Adrenal gland (tissue), 12 donors: ENCODE data around the gene RNASEL. TPM values are rescaled to one million over a fixed set of nuclear protein-coding genes. Genes with fewer than 3 reads are reported as not detected.

Experiments
- DNase-seq, 7 donors: peaks; one replicate each; pipeline ENCODE4 v3.0.0-alpha.2; 2019 to 2020
- H3K27ac ChIP-seq, 5 donors: fragments of 200-600 bp; sonication (generic) in 4 of 5; 1 replicate in 3 of 5; 2 replicates in 2 of 5; pipeline versions ENCODE4 v1.5.1 to v1.8.0; 2016 to 2020; ENCODE audit warnings: mild to moderate bottlenecking in 1 of 5
- H3K27me3 ChIP-seq: fragments of 200-600 bp; 2 replicates; pipeline ENCODE4 v1.8.0; 2021
- H3K36me3 ChIP-seq, 2 donors: fragments of 200-600 bp; replicated peaks in 1 of 2; 1 replicate in 1 of 2; 2 replicates in 1 of 2; pipeline versions ENCODE4 v1.5.1 to v1.8.0; 2018 to 2022
- H3K4me1 ChIP-seq, 2 donors: fragments of 200-600 bp; replicated peaks in 1 of 2; 1 replicate in 1 of 2; 2 replicates in 1 of 2; pipeline versions ENCODE4 v1.5.1 to v1.8.0; 2018 to 2021
- H3K4me3 ChIP-seq, 4 donors: fragments of 200-600 bp; sonication (generic) in 3 of 4; one replicate each; pipeline ENCODE4 v1.5.1; 2016 to 2018
- H3K9me3 ChIP-seq, 3 donors: fragments of 200-600 bp; sonication (generic) in 1 of 3; replicated peaks in 1 of 3; 1 replicate in 2 of 3; 2 replicates in 1 of 3; pipeline versions ENCODE4 v1.5.1 to v1.8.0; 2016 to 2021
- CTCF ChIP-seq, 6 experiments: fragments of 450-650 bp in 4 of 6; fragments of 200-600 bp in 2 of 6; sonication (generic) in 1 of 6; IDR thresholded peaks; 1 replicate in 5 of 6; 2 replicates in 1 of 6; pipeline versions ENCODE4 v1.5.1 to v1.8.0; 2016 to 2021; ENCODE audit warnings: antibody characterized with exemption in 6 of 6, mild to moderate bottlenecking in 2 of 6, moderate library complexity in 1 of 6
- POLR2A ChIP-seq, 2 donors: fragments of 450-650 bp; IDR thresholded peaks; one replicate each; pipeline ENCODE4 v1.6.1; 2017; ENCODE audit warnings: antibody characterized with exemption in 2 of 2, mild to moderate bottlenecking in 2 of 2, moderate library complexity in 1 of 2
- WGBS, 4 donors: extraction: QIAGEN DNeasy Blood & Tissue Kit in 2 of 4; methylation state at CpG; one replicate each; pipeline versions ENCODE4 v1.1.5 to v1.1.7; 2013 to 2017; 5-methylcytosine and 5-hydroxymethylcytosine counted together
- intact Hi-C, 2 donors: fragments of 100-400 bp; cut with DNase I; formaldehyde crosslinking; loops; one replicate each; pipeline versions ENCODE4 v1.14.1 to v1.15.0; 2022 to 2023
- polyA plus RNA-seq, 3 donors: library from polyadenylated mRNA; stranded (reverse); fragments of 200-250 nt in 2 of 3; fragments of 350-450 nt in 1 of 3; fragmentation: Illumina TruSeq in 1 of 3; extraction: RNeasy Lipid Tissue Mini Kit (QIAGEN cat#74804) in 1 of 3; gene quantifications; one replicate each; pipeline ENCODE4 v1.2.3, GENCODE V29; 2013 to 2014
- total RNA-seq, 9 donors: library from RNA; depleted of rRNA in 4 of 9; stranded (reverse); fragments of >200 nt in 4 of 9; fragments of 120-200 nt in 1 of 9; fragmentation: NEBNext Ultra II Directional in 1 of 9; extraction: Animal tissue kit (Norgen Biotek cat#: 25700) in 1 of 9; gene quantifications; one replicate each; pipeline versions ENCODE4 v1.1.0 to v1.2.4, GENCODE V29; 2013 to 2023
- donor health status: healthy with polysubstance abuse.
- donor health status: Bipolar disorder and iron deficiency.
- donor health status: DM: yes; HTN: yes; CAD: no.
- donor health status: DM: no; HTN: no; CAD: no.
- donor health status: DM: no; HTN: no; CAD: no.
- donor health status: DM: yes; HTN: yes; CAD: no.

RNASEL gene
- total and polyA plus RNA-seq, 12 donors, result 3.5 to 24.3 (median 11.7) TPM

- H3K27me3 ChIP-seq, result no peaks in the 10 kb centered on the region
- peak in 1 of 7 donors; percentile 8 for DNase-seq
- TF ChIP-seq CTCF (IDR thresholded peaks at IDR 0.05) (no peak), POLR2A (IDR thresholded peaks at IDR 0.05) (no peak)
- H3K9me3 ChIP-seq, result no peaks in the 10 kb centered on the region
- H3K4me3 ChIP-seq, result no peak overlapping the region
- peak overlapping the region in 1 of 5 donors; percentile 51 for H3K27ac ChIP-seq
- H3K4me1 ChIP-seq, result peaks cover 0 to 30% of the 10 kb centered on the region in 2 donors
- intact Hi-C loops, result loop anchor here (2.0 to 5.0 kb wide), 3 partner anchors 155 to 183 kb away; no protein-coding TSS in a partner anchor
- H3K36me3 ChIP-seq, result no peaks in the 10 kb centered on the region
- 61 to 84% (median 67%) methylated on average over 4 of the region's 4 CpGs for WGBS, 4 donors
Observed at GRCh38 chr1:182601913-182602312, 12.9 kb upstream of the RNASEL start.

- no peak overlapping the region for H3K4me3 ChIP-seq
- no peaks in the 10 kb centered on the region for H3K27me3 ChIP-seq
- peak; percentile 73 to 88 (median 77) for DNase-seq
- intact Hi-C loops, result loop anchor here (2.0 to 5.0 kb wide), 3 partner anchors 154 to 183 kb away; no protein-coding TSS in a partner anchor
- peaks cover 0 to 30% of the 10 kb centered on the region in 2 donors for H3K4me1 ChIP-seq
- WGBS, 4 donors, result 15 to 21% (median 19%) methylated on average over 6 of the region's 6 CpGs
- peak overlapping the region in 1 of 5 donors; percentile 51 for H3K27ac ChIP-seq
- TF ChIP-seq POLR2A (IDR thresholded peaks at IDR 0.05) (no peak), CTCF (IDR thresholded peaks at IDR 0.05) (peak; percentile 91 to 98 (median 94))
- H3K9me3 ChIP-seq, result no peaks in the 10 kb centered on the region
- H3K36me3 ChIP-seq, result no peaks in the 10 kb centered on the region
Observed at GRCh38 chr1:182601416-182601786, 12.3 kb upstream of the RNASEL start.

GRCh38 chr1:182600745-182601415 lies 11.8 kb upstream of the RNASEL start:
- intact Hi-C loops, result loop anchor here (2.0 to 5.0 kb wide), 3 partner anchors 154 to 184 kb away; no protein-coding TSS in a partner anchor
- TF ChIP-seq CTCF (IDR thresholded peaks at IDR 0.05), result no peak
- TF ChIP-seq POLR2A (IDR thresholded peaks at IDR 0.05), result no peak
- peak in 1 of 7 donors; percentile 50 for DNase-seq
- 62 to 72% (median 68%) methylated on average over 5 of the region's 5 CpGs for WGBS, 4 donors
- peaks cover 0 to 30% of the 10 kb centered on the region in 2 donors for H3K4me1 ChIP-seq
- H3K4me3 ChIP-seq, result no peak overlapping the region
- H3K27me3 ChIP-seq, result no peaks in the 10 kb centered on the region
- no peaks in the 10 kb centered on the region for H3K9me3 ChIP-seq
- H3K36me3 ChIP-seq, result no peaks in the 10 kb centered on the region
- peak overlapping the region in 1 of 5 donors; percentile 51 for H3K27ac ChIP-seq

GRCh38 chr1:182600036-182600713 lies 11.1 kb upstream of the RNASEL start:
- intact Hi-C loops, result loop anchor here (2.0 to 5.0 kb wide), 3 partner anchors 153 to 185 kb away; no protein-coding TSS in a partner anchor
- Histone ChIP-seq H3K27me3 (no peaks in the 10 kb centered on the region), H3K4me3 (no peak overlapping the region), H3K4me1 (peaks cover 0 to 30% of the 10 kb centered on the region in 2 donors), H3K9me3 (no peaks in the 10 kb centered on the region), H3K27ac (no peak overlapping the region), H3K36me3 (no peaks in the 10 kb centered on the region)
- 86 to 91% (median 90%) methylated on average over 12 to 17 of the region's 17 CpGs for WGBS, 4 donors
- peak in 1 of 7 donors; percentile 47 for DNase-seq
- TF ChIP-seq POLR2A (IDR thresholded peaks at IDR 0.05) (no peak), CTCF (IDR thresholded peaks at IDR 0.05) (no peak)
